HG02885 (cell line): Measurements from ENCODE around the gene COIL.
A peak's percentile ranks its signal among the peaks of the same experiment; 100 is the strongest.

Experiments
- ATAC-seq: cut with Tn5 transposase; IDR thresholded peaks from one replicate; pipeline ENCODE4 v1.9.1; 2021; ENCODE audit warnings: mild to moderate bottlenecking; ENCODE audit not compliant: unreplicated experiment, poor library complexity

Gene COIL

GRCh38 chr17:56912105-56912999, 48.5 kb downstream of the COIL start:
- ATAC-seq = no peak

GRCh38 chr17:56910509-56911235, 50.2 kb downstream of the COIL start:
- ATAC-seq = no peak

GRCh38 chr17:56909742-56910508, 50.9 kb downstream of the COIL start:
- ATAC-seq = no peak

- peak; percentile 81 for ATAC-seq
Measured at GRCh38 chr17:56908001-56908542, 52.8 kb downstream of the COIL start.

- ATAC-seq = no peak
Measured at GRCh38 chr17:56903560-56903959, 57.3 kb downstream of the COIL start.

GRCh38 chr17:56902348-56902747, 58.5 kb downstream of the COIL start:
- no peak for ATAC-seq

- no peak for ATAC-seq
Measured at GRCh38 chr17:56899403-56899802, 61.4 kb downstream of the COIL start.

- no peak for ATAC-seq
Measured at GRCh38 chr17:56898874-56899273, 62.0 kb downstream of the COIL start.

- ATAC-seq = peak; percentile 67
Measured at GRCh38 chr17:56897646-56898424, 63.0 kb downstream of the COIL start.

- peak; percentile 42 for ATAC-seq
Measured at GRCh38 chr17:56896968-56897359, 63.9 kb downstream of the COIL start.

GRCh38 chr17:56896217-56896967, 64.5 kb downstream of the COIL start:
- ATAC-seq = no peak

GRCh38 chr17:56894859-56895455, 65.9 kb downstream of the COIL start:
- ATAC-seq = no peak

GRCh38 chr17:56893503-56893902, 67.3 kb downstream of the COIL start:
- ATAC-seq = no peak

- ATAC-seq = no peak
Measured at GRCh38 chr17:56892333-56892732, 68.5 kb downstream of the COIL start.

- ATAC-seq = no peak
Measured at GRCh38 chr17:56891751-56892150, 69.1 kb downstream of the COIL start.

- no peak for ATAC-seq
Measured at GRCh38 chr17:56890906-56891674, 69.8 kb downstream of the COIL start.

GRCh38 chr17:56890390-56890789, 70.5 kb downstream of the COIL start:
- ATAC-seq = no peak
